Measurements from ENCODE around the gene SNAP47.

DNA sequence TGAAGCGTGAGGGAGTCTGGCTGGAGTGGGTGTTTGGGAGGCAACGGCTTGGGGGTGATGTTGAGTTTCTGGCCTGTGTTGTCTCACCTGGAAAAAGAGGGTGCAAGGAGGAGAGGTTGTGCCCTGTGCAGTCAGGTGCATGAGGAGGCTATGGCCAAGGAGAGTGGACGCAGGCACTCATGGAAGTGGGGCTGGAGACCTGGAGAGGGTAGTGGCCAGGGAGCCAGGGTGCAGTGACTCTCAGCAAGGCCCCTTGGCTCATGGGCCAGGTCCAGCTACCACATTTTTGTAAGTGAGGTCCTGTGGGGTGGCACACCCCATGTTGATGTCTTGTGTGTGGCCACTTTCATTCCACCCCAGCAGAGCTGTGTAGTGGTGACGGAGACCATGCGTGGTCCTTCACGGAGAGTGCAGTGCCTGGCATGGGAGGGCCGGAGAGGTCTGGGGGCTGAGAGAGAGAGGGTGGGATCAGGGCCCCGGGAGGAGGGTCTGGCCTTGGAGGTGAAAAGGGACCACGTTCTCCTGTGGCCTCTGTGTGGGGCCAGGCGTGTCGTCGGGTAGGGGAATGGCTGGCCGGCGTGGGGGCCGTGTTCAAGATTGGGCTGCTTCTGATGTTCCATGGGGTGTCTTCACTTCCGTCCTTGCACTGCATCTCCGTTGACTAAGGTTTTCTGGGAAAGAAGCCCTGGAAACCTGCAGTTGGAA is 6.1 kb downstream of the SNAP47 start:
- no peak for TF ChIP-seq POLR2A (IDR thresholded peaks at IDR 0.05)
- TF ChIP-seq POLR2AphosphoS5 (IDR thresholded peaks at IDR 0.05) = no peak
